ENCODE results near the gene DIS3L2.
"Not testable (repeated sequence)": the region's sequence is repeated elsewhere in the genome, so short reads cannot be mapped to it uniquely, and the experiment has no call there.

DIS3L2 gene

DNA sequence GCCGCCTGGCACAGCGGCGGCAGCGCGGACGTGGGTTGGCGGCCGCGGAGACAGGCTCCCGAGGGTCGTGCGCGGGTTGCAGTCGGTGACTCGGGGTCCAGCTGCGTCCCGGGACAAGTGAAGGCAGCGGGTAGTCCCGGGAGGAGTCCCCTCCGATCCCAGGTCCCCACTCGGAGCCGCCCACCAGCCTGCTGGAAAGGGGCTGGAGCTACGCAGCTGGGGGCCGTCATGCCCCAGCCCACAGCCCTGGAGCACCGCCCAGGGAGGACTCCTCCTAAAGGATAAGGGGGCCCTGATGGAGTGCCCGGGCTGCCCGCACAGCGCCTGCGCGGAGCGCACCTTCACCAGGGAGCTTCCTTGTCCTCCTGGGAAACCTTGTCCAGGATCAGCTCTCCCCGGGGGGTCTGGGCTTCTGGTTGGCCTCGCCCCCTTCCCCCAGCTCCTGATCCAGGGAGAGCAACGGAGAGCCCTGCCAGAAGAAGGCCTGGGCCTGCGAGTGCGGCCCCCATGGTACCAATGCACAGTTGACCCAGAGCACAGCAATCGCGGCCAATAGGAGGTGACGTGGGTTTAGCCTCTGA lies 391.1 kb downstream of the DIS3L2 start:
- no peak for DNase-seq (ENCODE audit: extremely low read depth, low read depth)
- TF ChIP-seq, protein P1, sequence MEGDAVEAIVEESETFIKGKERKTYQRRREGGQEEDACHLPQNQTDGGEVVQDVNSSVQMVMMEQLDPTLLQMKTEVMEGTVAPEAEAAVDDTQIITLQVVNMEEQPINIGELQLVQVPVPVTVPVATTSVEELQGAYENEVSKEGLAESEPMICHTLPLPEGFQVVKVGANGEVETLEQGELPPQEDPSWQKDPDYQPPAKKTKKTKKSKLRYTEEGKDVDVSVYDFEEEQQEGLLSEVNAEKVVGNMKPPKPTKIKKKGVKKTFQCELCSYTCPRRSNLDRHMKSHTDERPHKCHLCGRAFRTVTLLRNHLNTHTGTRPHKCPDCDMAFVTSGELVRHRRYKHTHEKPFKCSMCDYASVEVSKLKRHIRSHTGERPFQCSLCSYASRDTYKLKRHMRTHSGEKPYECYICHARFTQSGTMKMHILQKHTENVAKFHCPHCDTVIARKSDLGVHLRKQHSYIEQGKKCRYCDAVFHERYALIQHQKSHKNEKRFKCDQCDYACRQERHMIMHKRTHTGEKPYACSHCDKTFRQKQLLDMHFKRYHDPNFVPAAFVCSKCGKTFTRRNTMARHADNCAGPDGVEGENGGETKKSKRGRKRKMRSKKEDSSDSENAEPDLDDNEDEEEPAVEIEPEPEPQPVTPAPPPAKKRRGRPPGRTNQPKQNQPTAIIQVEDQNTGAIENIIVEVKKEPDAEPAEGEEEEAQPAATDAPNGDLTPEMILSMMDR (IDR thresholded peaks at IDR 0.05; ENCODE audit: low read depth, low read length, missing control alignments) = no peak
- no peak overlapping the region for H3K4me3 ChIP-seq (replicated peaks; ENCODE audit: low read depth, low read length)

DNA sequence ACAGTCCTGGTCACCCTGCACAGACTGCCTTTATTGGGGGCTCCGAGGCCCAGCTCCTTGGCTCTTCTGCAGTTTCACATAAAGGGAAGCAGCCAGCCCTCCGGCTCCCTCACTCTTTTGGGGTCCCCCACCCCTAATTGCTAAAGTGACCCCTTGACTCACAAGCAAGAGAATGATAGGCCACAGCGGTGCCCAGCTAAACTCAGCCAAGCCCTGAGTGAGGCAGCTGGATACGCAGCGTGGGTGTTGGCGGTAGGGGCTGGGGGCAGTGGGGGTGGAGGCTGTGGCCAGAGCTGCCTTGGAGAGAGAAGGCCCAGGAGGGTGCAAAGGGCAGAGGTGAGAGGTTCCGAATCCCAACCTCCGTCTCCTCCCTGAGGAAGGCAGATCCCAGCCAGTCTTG lies 391.6 kb downstream of the DIS3L2 start:
- TF ChIP-seq, protein P1 (IDR thresholded peaks at IDR 0.05; ENCODE audit: low read depth, low read length, missing control alignments) = no peak
- no peak for DNase-seq (ENCODE audit: extremely low read depth, low read depth)

DNA sequence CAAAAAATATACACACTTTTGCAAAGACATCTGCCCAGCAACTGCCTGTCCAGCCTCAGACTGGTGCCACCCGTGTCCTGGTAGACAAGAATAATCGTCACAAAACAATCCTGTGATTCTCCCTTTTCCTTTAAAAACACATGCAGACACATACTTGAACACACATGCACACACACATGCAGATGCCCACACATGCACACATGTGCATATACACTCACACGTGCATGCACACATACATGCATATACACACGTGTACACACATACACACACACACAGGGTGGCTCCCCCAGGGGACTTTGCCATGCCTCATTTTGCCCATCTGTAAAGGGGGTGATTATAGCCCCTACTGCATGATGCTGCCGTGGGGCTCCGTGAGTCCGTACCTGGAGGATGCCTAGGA lies 392.1 kb downstream of the DIS3L2 start:
- no peak overlapping the region for H3K4me3 ChIP-seq (replicated peaks; ENCODE audit: low read depth, low read length)
- no peak for DNase-seq (ENCODE audit: extremely low read depth, low read depth)
- TF ChIP-seq, protein P1 (IDR thresholded peaks at IDR 0.05; ENCODE audit: low read depth, low read length, missing control alignments) = no peak

More for the DNA sequence above, 391.6 kb downstream of the DIS3L2 start:
- no peak overlapping the region for H3K4me3 ChIP-seq (replicated peaks; ENCODE audit: low read depth, low read length)

DNA sequence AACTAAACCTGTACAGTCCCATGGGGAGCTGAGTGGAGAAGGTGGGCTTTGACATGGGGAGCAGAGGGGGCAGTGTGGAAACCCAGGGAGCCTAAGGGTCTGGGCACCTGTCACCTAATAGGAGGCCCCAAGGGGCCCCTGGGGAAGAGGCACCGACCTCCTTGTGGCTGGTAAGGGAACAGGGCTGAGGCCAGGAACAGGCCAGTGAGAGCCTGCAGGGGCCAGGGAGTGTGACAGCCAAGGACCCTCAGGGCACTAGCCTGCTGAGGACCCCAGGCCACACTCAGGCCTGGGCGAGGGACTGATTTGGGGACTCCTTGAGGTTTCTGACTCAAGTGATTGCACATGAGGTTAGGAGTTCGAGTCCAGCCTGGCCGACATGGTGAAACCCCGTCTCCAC lies 392.6 kb downstream of the DIS3L2 start:
- H3K4me3 ChIP-seq (replicated peaks; ENCODE audit: low read depth, low read length) = no peak overlapping the region
- TF ChIP-seq, protein P1 (IDR thresholded peaks at IDR 0.05; ENCODE audit: low read depth, low read length, missing control alignments) = no peak
- no peak for DNase-seq (ENCODE audit: extremely low read depth, low read depth)

DNA sequence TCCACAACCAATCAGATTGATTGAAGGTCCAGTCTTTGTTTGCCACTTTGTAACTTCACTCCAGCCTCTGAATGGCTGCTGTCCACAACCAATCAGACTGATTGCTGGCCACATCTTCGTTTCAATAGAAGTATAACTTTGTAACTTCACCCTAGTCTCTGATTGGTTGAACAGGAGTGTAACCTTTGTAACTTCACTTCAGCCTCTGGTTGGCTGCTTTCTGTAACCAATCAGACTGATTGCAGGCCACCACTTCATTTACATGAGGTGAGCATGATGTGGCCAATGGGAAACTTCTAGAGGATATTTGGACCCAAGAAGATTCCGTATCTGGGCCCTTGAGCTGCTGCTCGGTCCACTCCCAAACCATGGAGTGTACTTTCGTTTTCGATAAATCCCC lies 400.1 kb downstream of the DIS3L2 start:
- no peak for DNase-seq (ENCODE audit: extremely low read depth, low read depth)
- TF ChIP-seq, protein P1 (IDR thresholded peaks at IDR 0.05; ENCODE audit: low read depth, low read length, missing control alignments) = no peak
- no peak overlapping the region for H3K4me3 ChIP-seq (replicated peaks; ENCODE audit: low read depth, low read length)

DNA sequence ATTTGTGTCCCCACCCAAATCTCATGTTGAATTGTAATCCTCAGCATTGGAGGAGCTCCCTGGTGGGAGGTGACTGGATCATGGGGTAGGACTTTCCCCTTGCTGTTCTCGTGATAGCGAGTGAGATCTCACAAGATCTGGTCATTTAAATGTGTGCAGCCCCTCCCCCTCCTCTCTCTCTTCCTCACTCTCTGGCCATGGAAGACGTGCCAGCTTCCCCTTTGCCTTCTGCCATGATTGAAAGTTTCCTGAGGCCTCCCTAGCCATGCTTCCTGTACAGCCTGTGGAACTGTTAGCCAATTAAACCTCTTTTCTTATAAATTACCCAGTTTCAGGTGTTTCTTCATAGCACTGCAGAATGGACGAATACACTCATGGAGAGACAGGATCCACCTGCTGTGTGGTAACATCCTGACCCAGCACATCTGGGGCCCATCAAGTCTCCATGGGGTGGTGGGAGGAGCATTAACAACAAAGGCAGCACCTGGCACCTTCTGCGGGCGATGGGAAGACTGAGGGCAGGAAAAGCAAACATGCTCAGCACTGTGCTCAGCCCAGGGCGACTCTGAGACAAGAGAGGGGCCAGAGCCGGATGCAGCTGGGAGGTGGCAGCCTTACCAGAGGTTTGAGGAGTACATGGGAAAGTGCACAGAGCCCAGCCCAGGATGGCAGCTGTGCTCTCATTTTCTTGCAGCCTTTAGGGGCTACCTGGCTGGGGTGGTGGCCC lies 400.8 kb downstream of the DIS3L2 start:
- no peak for DNase-seq (ENCODE audit: extremely low read depth, low read depth)
- TF ChIP-seq, protein P1 (IDR thresholded peaks at IDR 0.05; ENCODE audit: low read depth, low read length, missing control alignments) = no peak

DNA sequence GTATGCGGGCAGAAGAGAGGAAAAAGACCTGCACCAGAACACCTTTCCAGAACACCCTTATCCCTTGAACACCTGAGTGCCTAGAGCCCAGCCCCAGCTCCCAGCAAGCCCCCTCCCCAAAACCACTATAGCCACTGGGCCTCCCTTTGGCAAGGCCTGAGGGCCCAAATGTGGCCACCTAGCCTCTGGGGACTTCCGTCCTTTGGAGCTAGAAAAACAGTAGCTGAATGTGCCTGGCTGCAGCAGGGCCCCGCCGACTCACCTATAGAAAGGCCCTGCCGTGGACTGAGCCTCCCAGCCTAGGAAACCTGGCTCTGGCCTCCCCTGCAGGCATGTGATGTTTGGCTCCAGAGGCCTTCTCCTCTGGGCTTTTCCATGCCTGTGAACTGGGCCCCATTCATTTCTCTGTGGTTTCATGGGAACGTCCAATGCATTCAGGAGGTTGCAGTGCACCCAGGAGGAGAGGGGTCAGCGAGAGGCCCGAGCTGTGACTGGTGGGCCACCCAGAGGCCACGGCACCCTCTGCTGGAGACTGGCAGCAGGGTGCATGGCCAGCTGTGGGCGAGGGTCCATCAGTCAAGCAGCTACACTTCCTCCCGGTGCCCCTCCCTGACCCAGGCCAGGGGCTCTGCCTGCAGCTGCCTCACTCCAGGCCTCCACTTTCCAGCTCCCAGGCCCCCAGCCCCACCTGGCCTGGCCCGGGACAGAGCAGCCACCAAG lies 401.7 kb downstream of the DIS3L2 start:
- not testable (repeated sequence) for DNase-seq (ENCODE audit: extremely low read depth, low read depth); H3K4me3 ChIP-seq (replicated peaks; ENCODE audit: low read depth, low read length)

More for the DNA sequence above, 400.8 kb downstream of the DIS3L2 start:
- H3K4me3 ChIP-seq (replicated peaks; ENCODE audit: low read depth, low read length) = no peak overlapping the region

All from HFF-Myc (cell line).